ENCODE results near the gene KCNH5.
"Not testable (repeated sequence)": the region's sequence is repeated elsewhere in the genome, so short reads cannot be mapped to it uniquely, and the experiment has no call there.

DNA sequence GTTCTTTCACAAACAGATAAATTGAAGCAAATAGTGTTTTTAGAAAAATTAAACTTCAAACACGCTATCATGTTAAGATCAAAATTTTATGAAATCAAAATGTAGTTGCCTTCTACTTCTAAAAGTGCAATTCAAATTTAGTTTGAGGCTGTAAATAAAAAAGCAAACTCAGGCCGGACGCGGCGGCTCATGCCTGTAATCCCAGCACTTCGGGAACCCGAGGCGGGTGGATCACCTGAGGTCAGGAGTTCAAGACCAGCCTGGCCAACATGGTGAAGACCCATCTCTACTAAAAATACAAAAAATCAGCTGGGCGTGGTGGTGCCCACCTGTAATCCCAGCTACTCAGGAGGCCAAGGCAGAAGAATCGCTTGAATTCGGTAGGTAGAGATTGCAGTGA lies 298.4 kb downstream of the KCNH5 start:
- not testable (repeated sequence) for TF ChIP-seq EZH2 (IDR thresholded peaks at IDR 0.05; ENCODE audit: borderline replicate concordance, low read length)
- TF ChIP-seq, protein P1, sequence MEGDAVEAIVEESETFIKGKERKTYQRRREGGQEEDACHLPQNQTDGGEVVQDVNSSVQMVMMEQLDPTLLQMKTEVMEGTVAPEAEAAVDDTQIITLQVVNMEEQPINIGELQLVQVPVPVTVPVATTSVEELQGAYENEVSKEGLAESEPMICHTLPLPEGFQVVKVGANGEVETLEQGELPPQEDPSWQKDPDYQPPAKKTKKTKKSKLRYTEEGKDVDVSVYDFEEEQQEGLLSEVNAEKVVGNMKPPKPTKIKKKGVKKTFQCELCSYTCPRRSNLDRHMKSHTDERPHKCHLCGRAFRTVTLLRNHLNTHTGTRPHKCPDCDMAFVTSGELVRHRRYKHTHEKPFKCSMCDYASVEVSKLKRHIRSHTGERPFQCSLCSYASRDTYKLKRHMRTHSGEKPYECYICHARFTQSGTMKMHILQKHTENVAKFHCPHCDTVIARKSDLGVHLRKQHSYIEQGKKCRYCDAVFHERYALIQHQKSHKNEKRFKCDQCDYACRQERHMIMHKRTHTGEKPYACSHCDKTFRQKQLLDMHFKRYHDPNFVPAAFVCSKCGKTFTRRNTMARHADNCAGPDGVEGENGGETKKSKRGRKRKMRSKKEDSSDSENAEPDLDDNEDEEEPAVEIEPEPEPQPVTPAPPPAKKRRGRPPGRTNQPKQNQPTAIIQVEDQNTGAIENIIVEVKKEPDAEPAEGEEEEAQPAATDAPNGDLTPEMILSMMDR (IDR thresholded peaks at IDR 0.05; ENCODE audit: low read length): not testable (repeated sequence)
